Stromal cell of bone marrow (primary cell): Measurements from ENCODE around the gene CORO2B.
"Not testable (repeated sequence)": the region's sequence is repeated elsewhere in the genome, so short reads cannot be mapped to it uniquely, and the experiment has no call there.

ENCODE experiments used
- DNase-seq: peaks from one replicate; pipeline ENCODE4 v3.0.0-alpha.2; 2012; ENCODE audit warnings: low read depth

Gene CORO2B

GRCh38 chr15:68676011-68676605 is 97.3 kb downstream of the CORO2B start:
- DNase-seq: no peak

GRCh38 chr15:68676926-68677325 is 98.1 kb downstream of the CORO2B start:
- DNase-seq: no peak

GRCh38 chr15:68677996-68678395 is 99.2 kb downstream of the CORO2B start:
- no peak for DNase-seq

DNA sequence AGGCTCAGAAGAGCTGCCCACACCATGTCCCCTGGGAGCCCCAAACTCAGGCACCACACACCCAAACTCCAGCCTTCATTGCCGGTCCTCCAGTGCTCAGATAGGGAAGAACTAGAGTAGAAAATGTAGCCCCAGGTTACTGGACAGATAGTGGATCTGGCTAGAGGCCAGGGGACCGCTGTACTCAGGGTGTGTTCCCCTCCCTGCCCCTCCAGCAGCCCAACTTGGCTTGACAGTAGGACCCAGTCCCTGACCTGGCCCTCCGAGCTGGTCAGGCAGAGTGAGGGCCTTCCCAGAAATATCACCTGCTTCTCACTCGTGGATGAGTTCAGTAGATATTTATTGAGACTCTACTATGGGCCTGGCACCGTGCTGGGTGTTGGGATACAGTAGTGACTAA is 100.0 kb downstream of the CORO2B start:
- DNase-seq: no peak

- no peak for DNase-seq
Observed at GRCh38 chr15:68679161-68679560, 100.4 kb downstream of the CORO2B start.

DNA sequence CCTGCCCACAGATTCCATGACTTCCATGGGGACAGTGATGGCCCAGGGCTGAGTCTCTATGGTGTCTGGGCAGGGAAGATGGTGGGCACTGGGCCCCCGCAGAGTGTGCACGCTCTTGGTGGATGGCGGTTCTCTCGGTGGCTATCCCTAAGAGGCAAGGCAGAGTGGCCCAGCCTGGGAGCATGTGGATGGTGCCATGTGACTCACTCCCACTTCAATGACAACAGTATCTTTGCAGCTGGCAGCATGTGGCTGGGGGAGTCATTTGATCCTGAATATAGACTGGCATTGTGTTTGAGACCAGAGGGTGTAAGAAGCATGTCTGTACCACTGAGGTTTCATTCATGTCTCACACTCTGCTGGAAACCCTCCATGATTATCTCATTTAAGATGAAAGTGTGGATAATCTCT is 101.2 kb downstream of the CORO2B start:
- no peak for DNase-seq

- not testable (repeated sequence) for DNase-seq
Observed at GRCh38 chr15:68680756-68681155, 102.0 kb downstream of the CORO2B start.

- no peak for DNase-seq
Observed at GRCh38 chr15:68681836-68682235, 103.0 kb downstream of the CORO2B start.

GRCh38 chr15:68682330-68682729 is 103.5 kb downstream of the CORO2B start:
- DNase-seq: no peak

DNA sequence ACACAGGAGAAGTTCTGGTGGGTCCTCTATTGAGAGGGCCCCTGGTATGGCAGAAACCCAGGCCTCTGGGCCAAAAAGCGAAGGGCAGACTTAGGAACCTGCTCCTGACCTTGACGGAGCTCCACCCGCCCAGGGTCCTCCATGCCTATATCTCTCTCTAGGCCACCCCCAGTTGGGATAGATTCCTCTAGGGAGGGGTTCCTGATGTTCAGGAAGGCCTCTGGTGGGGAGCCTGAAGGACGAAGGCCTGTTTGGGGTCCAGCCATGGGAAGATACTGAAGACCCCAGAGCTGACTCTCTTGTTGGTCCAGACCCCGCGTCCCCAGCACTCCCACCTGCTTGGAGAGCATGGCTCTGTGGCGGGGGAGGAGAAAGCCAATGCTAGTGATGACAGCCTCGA is 104.2 kb downstream of the CORO2B start:
- DNase-seq: no peak

GRCh38 chr15:68683551-68683950 is 104.8 kb downstream of the CORO2B start:
- no peak for DNase-seq

DNA sequence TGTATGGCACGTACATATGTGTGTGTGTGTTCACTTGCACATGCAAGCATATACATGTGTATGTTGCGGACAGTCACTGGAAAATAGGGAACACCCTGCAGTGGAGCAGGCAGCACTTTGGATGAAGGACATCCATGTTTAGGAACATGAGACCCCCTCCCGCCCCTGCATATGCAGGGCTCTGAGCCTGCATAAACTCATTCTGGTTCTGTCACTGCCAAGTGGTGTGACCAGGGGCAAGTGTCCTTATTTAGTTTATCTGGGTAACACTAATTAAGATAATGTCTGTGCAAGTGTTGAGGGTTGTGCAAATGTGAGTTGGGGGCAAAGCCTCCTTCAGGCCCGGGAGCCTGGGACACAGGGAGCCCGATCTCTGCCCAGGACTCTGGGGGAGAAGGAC is 105.7 kb downstream of the CORO2B start:
- no peak for DNase-seq

DNA sequence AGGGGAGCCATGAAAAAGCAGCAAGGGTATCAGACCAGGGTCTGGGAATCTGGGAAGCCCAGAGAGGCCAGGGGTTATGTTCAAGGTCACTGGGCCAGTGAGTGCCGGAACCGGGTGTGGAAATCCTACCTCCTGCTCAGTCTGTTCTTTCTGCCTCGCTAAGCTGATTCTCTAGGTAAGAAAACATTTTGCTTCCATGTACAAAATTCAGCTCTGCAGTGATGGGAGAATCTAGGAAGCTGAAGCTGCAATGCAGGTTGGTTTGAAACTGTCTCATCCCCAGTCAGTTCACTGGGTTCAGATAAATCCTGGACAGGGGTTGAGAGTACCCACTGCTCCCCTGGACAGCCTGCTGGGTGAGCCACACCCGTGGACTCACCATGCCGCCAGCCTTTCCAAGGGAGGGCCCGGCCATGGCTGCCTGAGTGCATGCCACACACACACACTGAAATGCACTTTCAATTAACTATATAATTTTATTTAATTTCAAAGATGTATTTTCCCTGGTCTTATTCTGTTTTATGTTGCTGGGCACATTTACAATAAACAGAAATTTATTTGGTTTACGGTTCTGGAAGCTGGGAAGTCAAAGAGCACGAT is 108.4 kb downstream of the CORO2B start:
- no peak for DNase-seq

- DNase-seq: no peak
Observed at GRCh38 chr15:68691705-68692104, 112.9 kb downstream of the CORO2B start.

DNA sequence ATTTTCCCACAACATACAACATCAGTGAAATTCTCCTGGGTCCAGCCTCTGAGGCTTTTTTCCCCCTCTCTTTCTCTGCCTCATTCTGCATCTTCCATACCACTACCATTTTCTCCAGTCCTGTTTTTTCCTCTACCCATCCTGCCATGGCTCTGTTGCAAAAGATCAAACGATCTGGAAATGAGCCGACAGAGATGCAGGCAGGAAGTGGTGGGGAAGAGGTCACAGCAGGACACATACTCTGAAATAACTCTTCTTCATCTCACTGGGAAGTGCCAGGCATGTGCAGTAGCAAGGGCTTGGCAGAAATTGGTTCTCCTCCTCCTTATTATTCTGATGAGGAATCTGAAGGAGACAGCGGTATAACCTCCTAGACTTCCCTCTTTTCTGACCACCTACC is 114.3 kb downstream of the CORO2B start:
- DNase-seq: no peak

DNA sequence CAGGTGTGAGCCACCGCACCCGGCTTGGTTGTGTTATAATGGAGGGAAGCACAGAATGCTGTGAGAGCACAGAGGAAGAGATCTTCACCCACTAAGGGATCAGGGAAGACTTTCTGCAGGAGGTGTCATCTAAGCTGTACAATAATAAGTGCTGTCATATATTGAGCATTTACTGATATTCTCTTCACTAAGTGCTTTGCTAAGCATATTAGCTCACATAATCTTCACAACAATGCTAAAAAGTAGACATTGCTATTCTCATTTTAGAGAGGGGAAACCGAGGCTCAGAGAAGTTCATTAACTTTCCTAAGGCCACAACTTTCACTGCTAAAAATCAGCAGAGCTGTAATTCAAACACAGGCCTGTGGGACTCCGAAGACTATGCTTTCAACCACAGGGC is 115.3 kb downstream of the CORO2B start:
- DNase-seq: no peak

DNA sequence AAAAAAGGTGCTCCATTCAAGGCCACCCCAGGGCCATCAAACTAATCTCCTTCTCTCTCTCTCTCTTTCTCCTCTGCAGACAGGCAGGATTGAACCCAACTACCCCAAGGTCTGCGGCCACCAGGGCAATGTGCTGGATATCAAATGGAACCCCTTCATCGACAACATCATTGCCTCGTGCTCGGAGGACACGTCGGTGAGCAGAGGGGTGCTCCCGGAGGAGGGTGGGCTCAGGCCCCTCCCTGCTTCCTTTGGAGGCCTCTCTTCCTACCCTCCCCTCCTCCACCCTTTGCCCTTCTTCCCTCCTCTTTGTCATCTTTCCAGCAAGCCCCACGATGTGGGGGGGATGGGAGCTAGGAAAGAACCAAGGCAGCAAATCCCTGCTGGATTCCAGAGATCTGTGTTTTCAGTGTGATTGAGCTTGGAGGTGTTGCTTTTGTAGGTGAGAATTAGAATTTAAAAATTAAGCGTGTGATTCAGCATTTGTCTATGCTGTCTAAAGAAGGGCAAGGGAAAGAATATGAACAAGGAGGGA is 116.3 kb downstream of the CORO2B start:
- DNase-seq: no peak

DNA sequence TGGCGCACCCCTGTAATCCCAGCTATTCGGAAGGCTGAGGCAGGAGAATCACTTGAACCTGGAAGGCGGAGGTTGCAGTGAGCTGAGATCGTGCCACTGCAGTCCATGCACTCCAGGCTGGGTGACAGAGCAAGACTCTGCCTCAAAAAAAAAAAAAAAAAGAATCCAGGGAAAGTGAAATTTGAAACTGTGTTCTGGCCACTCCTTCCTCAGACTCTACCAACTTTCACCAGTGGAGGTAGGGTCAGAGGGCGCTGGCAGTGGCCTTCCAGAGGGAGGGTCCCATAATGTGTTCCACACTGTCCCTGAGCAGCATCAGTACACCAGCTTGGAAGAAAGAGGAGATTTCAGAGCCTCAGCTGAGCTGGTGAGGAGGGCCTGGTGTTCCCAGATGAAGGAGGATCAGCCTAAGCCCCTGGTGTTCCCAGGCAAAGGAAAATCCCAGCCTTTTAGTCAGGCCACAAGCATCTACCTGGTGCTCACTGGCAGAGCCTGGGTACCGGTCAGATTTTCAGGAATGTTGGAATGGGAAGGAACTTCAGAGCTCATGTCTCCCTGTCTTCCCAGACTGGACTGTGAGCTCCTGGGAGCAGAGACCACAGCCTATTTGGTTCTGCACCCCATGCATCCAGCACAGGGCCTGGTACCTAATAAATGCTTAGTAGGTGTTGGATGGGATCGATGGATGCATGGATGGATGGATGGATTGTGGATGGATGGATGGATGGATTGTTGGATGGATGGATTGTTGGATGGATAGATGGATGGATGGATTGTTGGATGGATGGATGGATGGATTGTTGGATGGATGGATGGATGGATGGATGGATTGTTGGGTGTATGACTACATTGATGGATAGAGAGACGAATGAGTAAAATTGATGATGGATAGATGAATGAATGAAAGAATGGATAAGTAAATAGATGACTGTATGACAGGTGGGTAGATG is 117.9 kb downstream of the CORO2B start:
- DNase-seq: no peak

- no peak for DNase-seq
Observed at GRCh38 chr15:68697711-68698690, 119.2 kb downstream of the CORO2B start.

DNA sequence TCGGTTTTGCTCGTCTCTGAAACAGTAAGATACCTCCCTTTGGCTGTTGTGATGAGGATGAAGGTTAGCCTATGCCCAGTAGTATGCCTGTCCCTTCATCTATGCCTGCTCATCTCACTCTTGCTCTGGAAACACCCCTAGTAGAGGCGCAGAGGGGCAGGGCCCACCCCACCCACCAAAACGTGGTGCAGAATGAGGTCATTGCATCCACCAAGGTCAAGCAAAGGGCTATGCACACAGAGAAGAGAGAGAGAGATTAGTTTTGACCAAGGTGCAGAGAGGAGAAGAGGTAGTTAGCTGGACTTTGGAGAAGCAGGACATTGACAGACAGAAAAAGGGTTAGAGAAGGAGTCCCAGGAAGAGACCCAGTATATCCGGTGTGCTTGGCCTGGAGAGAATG is 119.9 kb downstream of the CORO2B start:
- DNase-seq: no peak

DNA sequence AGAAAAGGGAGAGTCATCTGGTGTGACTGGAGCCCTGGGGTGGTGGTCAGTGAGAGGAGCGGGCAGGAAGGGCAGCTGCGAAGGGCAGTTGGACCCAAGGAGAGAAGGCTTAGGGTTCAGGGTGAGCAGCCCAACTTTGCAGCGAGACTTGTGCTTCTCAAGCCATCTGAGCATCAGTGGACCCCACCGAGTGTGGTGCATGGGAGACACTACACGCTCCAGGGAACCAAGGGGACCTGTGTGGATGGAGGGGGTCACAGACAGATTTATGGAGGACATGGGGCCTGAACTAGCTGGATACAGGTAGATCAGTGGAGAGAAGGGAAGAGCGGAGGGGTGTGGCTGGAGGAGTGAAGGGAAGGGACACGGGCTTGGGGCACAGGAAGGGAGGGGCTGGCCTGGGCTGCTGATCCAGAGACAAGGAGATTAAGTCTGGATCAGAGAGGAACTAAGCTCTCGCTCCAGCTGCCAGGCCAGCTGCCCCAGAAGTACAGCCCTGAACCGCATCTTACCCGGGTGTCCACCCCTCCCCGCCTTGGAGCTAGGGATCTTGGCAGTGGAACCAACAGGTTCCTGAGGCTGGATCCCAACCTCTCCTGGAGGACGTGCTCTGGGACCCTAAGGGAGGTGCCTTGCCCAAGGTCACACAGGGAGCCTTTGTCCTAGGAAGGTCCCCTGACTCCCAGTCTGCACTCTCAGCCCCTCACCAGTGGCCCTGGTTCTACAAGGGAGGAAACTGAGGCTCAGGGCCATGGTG is 120.5 kb downstream of the CORO2B start:
- no peak for DNase-seq
